HepG2 (cell line): Measurements from ENCODE around the gene NMNAT3.
"Not testable (repeated sequence)": the region's sequence is repeated elsewhere in the genome, so short reads cannot be mapped to it uniquely, and the experiment has no call there.

ENCODE experiments used
- AKAP8 ChIP-seq: sonication (generic); formaldehyde crosslinking; IDR thresholded peaks from 2 replicates; pipeline ENCODE4 v1.5.1; 2020; ENCODE audit warnings: mild to moderate bottlenecking, missing genetic modification reagents
- CTCF ChIP-seq: sonication (generic); formaldehyde crosslinking; IDR thresholded peaks from 2 replicates; pipeline ENCODE4 v1.5.0; 2020; ENCODE audit warnings: mild to moderate bottlenecking, missing genetic modification reagents, moderate library complexity
- EP300 ChIP-seq, 3 experiments: sonication (generic) in 1 of 3; formaldehyde crosslinking in 1 of 3; IDR thresholded peaks; 2 replicates each; pipeline versions ENCODE4 v1.5.1 to v1.6.1; 2011 to 2020; ENCODE audit warnings: low read depth in 2 of 3, low read length in 2 of 3, borderline replicate concordance in 1 of 3, improper control_type of control experiment in 1 of 3, mild to moderate bottlenecking in 1 of 3, missing genetic modification reagents in 1 of 3, moderate library complexity in 1 of 3
- FOXM1 ChIP-seq: sonication (generic); formaldehyde crosslinking; IDR thresholded peaks from 2 replicates; pipeline ENCODE4 v1.5.0; 2020; ENCODE audit warnings: missing genetic modification reagents
- JUNB ChIP-seq: sonication (generic); formaldehyde crosslinking; IDR thresholded peaks from 2 replicates; pipeline ENCODE4 v1.8.0; 2022; ENCODE audit warnings: missing genetic modification reagents, mild to moderate bottlenecking, borderline replicate concordance
- SIN3A ChIP-seq: IDR thresholded peaks from 2 replicates; pipeline ENCODE4 v1.6.1; 2011; ENCODE audit warnings: low read depth, mild to moderate bottlenecking, control low read depth, low read length, borderline replicate concordance
- SMAD1 ChIP-seq: sonication (generic); formaldehyde crosslinking; IDR thresholded peaks from 2 replicates; pipeline ENCODE4 v1.4.0; 2020; ENCODE audit warnings: missing genetic modification reagents, low read depth, mild to moderate bottlenecking, borderline replicate concordance
- ZBTB7B ChIP-seq: sonication (generic); formaldehyde crosslinking; IDR thresholded peaks from 2 replicates; pipeline ENCODE4 v1.4.0; 2020; ENCODE audit warnings: missing genetic modification reagents
- ZNF205 ChIP-seq: IDR thresholded peaks from 2 replicates; pipeline ENCODE4 v1.6.1; 2018; ENCODE audit warnings: missing biosample characterization, missing genetic modification reagents
- ZNF335 ChIP-seq: sonication (generic); formaldehyde crosslinking; IDR thresholded peaks from 2 replicates; pipeline ENCODE4 v1.4.0; 2020; ENCODE audit warnings: missing genetic modification reagents
- ZSCAN21 ChIP-seq: sonication (generic); formaldehyde crosslinking; IDR thresholded peaks from 2 replicates; pipeline ENCODE4 v1.8.0; 2022; ENCODE audit warnings: mild to moderate bottlenecking, missing genetic modification reagents, moderate library complexity, borderline replicate concordance
- TF ChIP-seq, protein P1 (sequence below): sonication (generic); formaldehyde crosslinking; IDR thresholded peaks from 2 replicates; pipeline ENCODE4 v1.4.0; 2020; ENCODE audit warnings: mild to moderate bottlenecking, missing genetic modification reagents

DNA sequence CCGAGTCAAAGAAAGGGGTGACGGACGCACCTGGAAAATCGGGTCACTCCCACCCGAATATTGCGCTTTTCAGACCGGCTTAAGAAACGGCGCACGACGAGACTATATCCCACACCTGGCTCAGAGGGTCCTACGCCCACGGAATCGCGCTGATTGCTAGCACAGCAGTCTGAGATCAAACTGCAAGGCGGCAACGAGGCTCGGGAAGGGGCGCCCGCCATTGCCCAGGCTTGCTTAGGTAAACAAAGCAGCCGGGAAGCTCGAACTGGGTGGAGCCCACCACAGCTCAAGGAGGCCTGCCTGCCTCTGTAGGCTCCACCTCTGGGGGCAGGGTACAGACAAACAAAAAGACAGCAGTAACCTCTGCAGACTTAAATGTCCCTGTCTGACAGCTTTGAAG lies 86.6 kb downstream of the NMNAT3 start:
- TF ChIP-seq CTCF (CRISPR knock-in tag); SMAD1 (CRISPR knock-in tag); ZNF205 (CRISPR knock-in tag); JUNB (CRISPR knock-in tag); EP300 (IDR thresholded peaks at IDR 0.05; ENCODE audit: low read depth in 2 of 2, low read length in 2 of 2); EP300 (CRISPR knock-in tag; IDR thresholded peaks at IDR 0.05; ENCODE audit: borderline replicate concordance); ZBTB7B (CRISPR knock-in tag); ZSCAN21 (CRISPR knock-in tag); SIN3A; FOXM1 (CRISPR knock-in tag); AKAP8 (CRISPR knock-in tag); ZNF335 (CRISPR knock-in tag): not testable (repeated sequence)
- TF ChIP-seq, protein P1, sequence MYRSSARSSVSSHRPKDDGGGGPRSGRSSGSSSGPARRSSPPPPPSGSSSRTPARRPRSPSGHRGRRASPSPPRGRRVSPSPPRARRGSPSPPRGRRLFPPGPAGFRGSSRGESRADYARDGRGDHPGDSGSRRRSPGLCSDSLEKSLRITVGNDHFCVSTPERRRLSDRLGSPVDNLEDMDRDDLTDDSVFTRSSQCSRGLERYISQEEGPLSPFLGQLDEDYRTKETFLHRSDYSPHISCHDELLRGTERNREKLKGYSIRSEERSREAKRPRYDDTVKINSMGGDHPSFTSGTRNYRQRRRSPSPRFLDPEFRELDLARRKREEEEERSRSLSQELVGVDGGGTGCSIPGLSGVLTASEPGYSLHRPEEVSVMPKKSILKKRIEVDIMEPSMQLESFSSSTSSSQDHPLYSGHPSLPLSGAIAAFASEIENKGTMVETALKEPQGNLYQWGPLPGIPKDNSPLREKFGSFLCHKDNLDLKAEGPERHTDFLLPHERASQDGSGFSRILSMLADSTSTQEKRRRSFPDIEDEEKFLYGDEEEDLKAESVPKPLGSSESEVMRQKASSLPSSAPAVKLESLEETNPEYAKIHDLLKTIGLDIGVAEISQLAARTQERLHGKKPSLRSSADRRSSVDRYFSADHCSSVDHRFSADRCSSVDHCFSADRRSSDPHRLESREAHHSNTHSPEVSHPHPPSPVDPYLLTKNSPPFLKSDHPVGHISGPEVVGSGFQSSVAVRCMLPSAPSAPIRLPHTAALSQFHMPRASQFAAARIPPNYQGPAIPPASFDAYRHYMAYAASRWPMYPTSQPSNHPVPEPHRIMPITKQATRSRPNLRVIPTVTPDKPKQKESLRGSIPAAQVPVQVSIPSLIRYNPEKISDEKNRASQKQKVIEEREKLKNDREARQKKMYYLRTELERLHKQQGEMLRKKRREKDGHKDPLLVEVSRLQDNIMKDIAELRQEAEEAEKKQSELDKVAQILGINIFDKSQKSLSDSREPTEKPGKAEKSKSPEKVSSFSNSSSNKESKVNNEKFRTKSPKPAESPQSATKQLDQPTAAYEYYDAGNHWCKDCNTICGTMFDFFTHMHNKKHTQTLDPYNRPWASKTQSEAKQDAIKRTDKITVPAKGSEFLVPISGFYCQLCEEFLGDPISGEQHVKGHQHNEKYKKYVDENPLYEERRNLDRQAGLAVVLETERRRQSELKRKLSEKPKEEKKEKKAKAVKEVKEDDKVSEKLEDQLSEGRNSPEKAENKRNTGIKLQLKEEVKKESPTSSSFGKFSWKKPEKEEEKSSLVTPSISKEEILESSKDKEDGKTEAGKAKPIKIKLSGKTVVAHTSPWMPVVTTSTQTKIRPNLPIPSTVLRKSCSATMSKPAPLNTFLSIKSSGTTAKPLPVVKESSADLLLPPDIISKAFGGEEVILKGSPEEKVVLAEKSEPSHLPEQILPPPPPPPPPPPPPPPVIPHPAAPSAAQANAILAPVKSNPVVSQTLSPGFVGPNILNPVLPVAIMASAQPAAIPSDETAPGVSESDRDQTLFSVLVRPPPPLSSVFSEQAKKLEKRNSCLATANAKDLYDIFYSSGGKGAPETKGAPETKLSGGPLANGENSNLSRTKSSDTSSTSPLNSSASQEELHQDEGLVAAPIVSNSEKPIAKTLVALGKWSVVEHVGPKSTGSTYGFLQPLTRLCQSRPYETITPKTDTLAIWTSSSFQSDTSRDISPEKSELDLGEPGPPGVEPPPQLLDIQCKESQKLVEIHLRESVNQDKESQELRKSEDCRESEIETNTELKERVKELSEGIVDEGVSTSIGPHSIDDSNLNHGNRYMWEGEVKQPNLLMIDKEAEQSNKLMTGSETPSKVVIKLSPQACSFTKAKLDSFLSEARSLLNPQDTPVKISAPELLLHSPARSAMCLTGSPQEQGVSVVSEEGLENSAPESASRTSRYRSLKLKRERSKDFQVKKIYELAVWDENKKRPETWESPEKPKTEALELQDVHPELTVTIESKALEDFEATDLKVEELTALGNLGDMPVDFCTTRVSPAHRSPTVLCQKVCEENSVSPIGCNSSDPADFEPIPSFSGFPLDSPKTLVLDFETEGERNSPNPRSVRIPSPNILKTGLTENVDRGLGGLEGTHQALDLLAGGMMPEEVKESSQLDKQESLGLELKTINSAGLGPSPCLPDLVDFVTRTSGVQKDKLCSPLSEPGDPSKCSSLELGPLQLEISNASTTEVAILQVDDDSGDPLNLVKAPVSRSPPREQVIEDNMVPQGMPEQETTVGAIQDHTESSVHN (CRISPR knock-in tag), result not testable (repeated sequence)
